K562 (cell line): Measurements from ENCODE around the gene MADD. TPM values are rescaled to one million over a fixed set of nuclear protein-coding genes. Genes with fewer than 3 reads are reported as not detected.
A peak's percentile ranks its signal among the peaks of the same experiment; 100 is the strongest.

ENCODE experiments used
- ATF7 ChIP-seq: fragments of 450-650 bp; IDR thresholded peaks from 2 replicates; pipeline ENCODE4 v1.7.1; 2014; ENCODE audit warnings: mild to moderate bottlenecking, moderate library complexity
- CBFB ChIP-seq: sonication (generic); formaldehyde crosslinking; IDR thresholded peaks from 2 replicates; pipeline ENCODE4 v1.4.0; 2020; ENCODE audit warnings: mild to moderate bottlenecking, missing genetic modification reagents
- CEBPG ChIP-seq, 3 experiments: fragments of 200-800 bp in 1 of 3; sonication (Bioruptor generic) in 1 of 3; sonication (generic) in 1 of 3; formaldehyde crosslinking in 1 of 3; IDR thresholded peaks in 2 of 3; conservative IDR thresholded peaks in 1 of 3; 2 replicates each; pipeline versions ENCODE4 v1.6.1 to v1.8.0; 2016 to 2022; ENCODE audit warnings: missing compliant biosample characterization in 2 of 3, missing genetic modification characterization in 2 of 3, mild to moderate bottlenecking in 1 of 3, missing genetic modification reagents in 1 of 3
- DDX20 ChIP-seq: fragments of 450-650 bp; IDR thresholded peaks from 2 replicates; pipeline ENCODE4 v1.6.1; 2016; ENCODE audit warnings: missing genetic modification characterization, low read depth, mild to moderate bottlenecking, missing compliant biosample characterization, moderate library complexity
- ETS2 ChIP-seq: IDR thresholded peaks from 2 replicates; pipeline ENCODE4 v1.6.1; 2016; ENCODE audit warnings: borderline replicate concordance, missing genetic modification characterization, mild to moderate bottlenecking, moderate library complexity, missing compliant biosample characterization; ENCODE audit not compliant: poor library complexity, severe bottlenecking
- GTF2B ChIP-seq: IDR thresholded peaks from 2 replicates; pipeline ENCODE4 v1.6.1; 2011; ENCODE audit not compliant: insufficient read length; ENCODE audit errors: extremely low read depth
- KDM2B ChIP-seq: fragments of 250-450 bp; sonication (Bioruptor Pico); IDR thresholded peaks from 2 replicates; pipeline ENCODE4 v1.8.0; 2021; ENCODE audit warnings: mild to moderate bottlenecking, moderate library complexity
- MED1 ChIP-seq: sonication (generic); formaldehyde crosslinking; IDR thresholded peaks from 2 replicates; pipeline ENCODE4 v1.8.1; 2023; ENCODE audit warnings: missing genetic modification reagents, borderline replicate concordance
- NCOA4 ChIP-seq: fragments of 450-650 bp; IDR thresholded peaks from 2 replicates; pipeline ENCODE4 v1.6.1; 2018; ENCODE audit warnings: mild to moderate bottlenecking; ENCODE audit not compliant: partially characterized antibody
- OTX1 ChIP-seq: fragments of 450-650 bp; formaldehyde crosslinking; IDR thresholded peaks from 2 replicates; pipeline ENCODE4 v1.4.0; 2022; ENCODE audit warnings: mild to moderate bottlenecking
- PKNOX1 ChIP-seq: fragments of 450-650 bp; IDR thresholded peaks from 2 replicates; pipeline ENCODE4 v1.6.1; 2016
- PTBP1 ChIP-seq: fragments of 200-400 bp; formaldehyde crosslinking; IDR thresholded peaks from 2 replicates; pipeline ENCODE4 v1.6.1; 2017; ENCODE audit warnings: low read depth, low read length
- RAD51 ChIP-seq: fragments of 450-650 bp; IDR thresholded peaks from 2 replicates; pipeline ENCODE4 v1.7.1; 2016; ENCODE audit warnings: low read depth, mild to moderate bottlenecking, borderline replicate concordance
- TCF7 ChIP-seq: sonication (generic); IDR thresholded peaks from 2 replicates; pipeline ENCODE4 v1.6.1; 2016; ENCODE audit warnings: antibody characterized with exemption, borderline replicate concordance
- ZBTB17 ChIP-seq: fragments of 450-650 bp; formaldehyde crosslinking; IDR thresholded peaks from 2 replicates; pipeline ENCODE4 v1.4.0; 2020; ENCODE audit warnings: mild to moderate bottlenecking
- ZBTB49 ChIP-seq: sonication (generic); formaldehyde crosslinking; IDR thresholded peaks from 2 replicates; pipeline ENCODE4 v1.8.0; 2022; ENCODE audit warnings: missing genetic modification reagents, mild to moderate bottlenecking, borderline replicate concordance
- ZC3H8 ChIP-seq: fragments of 450-650 bp; IDR thresholded peaks from 2 replicates; pipeline ENCODE4 v1.6.1; 2017
- ZNF165 ChIP-seq: fragments of 250-450 bp; sonication (Bioruptor Pico); IDR thresholded peaks from 2 replicates; pipeline ENCODE4 v1.4.0; 2020; ENCODE audit warnings: borderline replicate concordance
- ZNF217 ChIP-seq: sonication (generic); formaldehyde crosslinking; IDR thresholded peaks from 2 replicates; pipeline ENCODE4 v1.8.0; 2022; ENCODE audit warnings: mild to moderate bottlenecking, missing genetic modification reagents
- ZNF395 ChIP-seq: fragments of 200-800 bp; sonication (Bioruptor generic); IDR thresholded peaks from 2 replicates; pipeline ENCODE4 v1.6.1; 2017; ENCODE audit warnings: missing genetic modification characterization, missing compliant biosample characterization
- ZNF41 ChIP-seq: fragments of 250-450 bp; sonication (Bioruptor Pico); conservative IDR thresholded peaks from 2 replicates; pipeline ENCODE4 v1.4.0; 2020; ENCODE audit warnings: mild to moderate bottlenecking
- ZNF644 ChIP-seq: fragments of 200-800 bp; sonication (Bioruptor generic); IDR thresholded peaks from 2 replicates; pipeline ENCODE4 v1.6.1; 2016; ENCODE audit warnings: low read depth, missing genetic modification characterization, missing compliant biosample characterization
- ZNF780A ChIP-seq: fragments of 250-450 bp; sonication (Bioruptor Pico); IDR thresholded peaks from 2 replicates; pipeline ENCODE4 v1.5.0; 2021; ENCODE audit warnings: mild to moderate bottlenecking
- polyA plus RNA-seq, 8 experiments: library from polyadenylated mRNA; depleted of rRNA in 4 of 8; stranded (reverse) in 5 of 8; unstranded in 3 of 8; fragments of >200 nt; fragmentation: Nextera tagmentation in 2 of 8; fragmentation: Illumina TruSeq in 1 of 8; extraction: Ambion mirVana in 2 of 8; extraction: Trizol in 1 of 8; gene quantifications; 2 replicates each; pipeline versions ENCODE4 v1.2.1 to v1.2.3, GENCODE V29; 2011 to 2014; ENCODE audit warnings: inconsistent platforms in 1 of 8, missing spikeins in 1 of 8
- total RNA-seq, 7 experiments: library from RNA; depleted of rRNA in 6 of 7; stranded (reverse); fragments of >200 nt in 6 of 7; fragmentation: Illumina TruSeq in 2 of 7; extraction: Trizol in 2 of 7; gene quantifications; 2 replicates each; pipeline versions ENCODE4 v1.2.1 to v1.2.3, GENCODE V29; 2011 to 2021; ENCODE audit warnings: low replicate concordance in 1 of 7

Gene MADD
- total and polyA plus RNA-seq, 9 of the 15 experiments (the other 6 are each of a cell fraction or from before 2014, with no cell fraction given), result 0.68 to 57.6 (median 33.6) TPM

- TF ChIP-seq ZNF780A (CRISPR knock-in tag) (no peak), GTF2B (no peak), ZBTB49 (CRISPR knock-in tag) (no peak), ZNF41 (no peak), NCOA4 (no peak), PTBP1 (no peak), ZNF395 (CRISPR knock-in tag) (peak; percentile 79; the same call in 1 of the 2 replicates), CEBPG (CRISPR knock-in tag; IDR thresholded peaks at IDR 0.05) (0 out of 2 replicates have a peak, but pooled peaks have one; percentile 30), CEBPG (tag; conservative IDR thresholded peaks at IDR 0.05 in 1 of 2, IDR thresholded peaks at IDR 0.05 in 1 of 2) (no peak), ZBTB17 (CRISPR knock-in tag) (0 out of 2 replicates have a peak, but pooled peaks have one; percentile 33), ZNF217 (no peak), PKNOX1 (peak; percentile 90), ETS2 (peak; percentile 52), ZC3H8 (no peak), OTX1 (CRISPR knock-in tag) (no peak), ZNF644 (tag) (no peak), KDM2B (no peak), ZNF165 (CRISPR knock-in tag) (no peak), TCF7 (no peak), DDX20 (tag) (no peak), RAD51 (no peak), MED1 (CRISPR knock-in tag) (no peak), CBFB (no peak), ATF7 (peak; percentile 100)
Measured at GRCh38 chr11:47269002-47269828, 718 bp upstream of the MADD start (continued).
